ENCODE data around the gene ISG15. TPM values are rescaled to one million over a fixed set of nuclear protein-coding genes. Genes with fewer than 3 reads are reported as not detected.
A peak's percentile ranks its signal among the peaks of the same experiment; 100 is the strongest.

Gene ISG15
- total RNA-seq, 1 experiment from 2014 or later, result 165 TPM

DNA sequence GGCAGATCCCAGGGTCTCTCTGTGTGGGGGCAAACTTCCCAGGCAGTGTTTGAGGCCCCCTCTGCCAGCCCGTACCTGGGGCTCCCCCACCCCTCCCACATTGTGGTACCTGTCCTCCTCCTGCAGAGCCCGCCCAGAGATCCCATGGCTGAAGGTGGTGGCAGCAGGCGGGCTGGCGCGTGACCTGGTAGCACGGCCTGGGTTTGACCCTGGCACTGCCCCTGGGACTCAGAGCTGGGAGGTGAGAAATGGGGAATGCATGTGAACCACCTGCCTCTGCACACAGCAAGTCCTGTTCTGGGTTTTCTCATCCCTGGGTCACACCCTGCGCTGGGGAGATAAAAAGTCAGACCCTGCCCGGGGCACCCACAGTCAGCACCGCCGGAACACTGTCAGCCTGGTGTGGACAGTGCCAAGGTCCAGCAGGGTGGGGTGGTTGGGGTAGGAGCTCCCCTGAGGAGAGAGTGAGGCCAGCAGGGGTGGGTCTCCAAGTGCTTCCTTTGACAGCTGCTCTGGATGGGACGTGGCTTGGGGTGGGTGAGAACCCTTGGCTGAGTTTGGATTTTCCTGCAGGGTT lies 18.4 kb downstream of the ISG15 start:
- Mint-ChIP-seq H3K4me1 (ENCODE audit: low read depth, unreplicated experiment) (no peaks in the 10 kb centered on the region), H3K27me3 (ENCODE audit: unreplicated experiment) (no peaks in the 10 kb centered on the region), H3K9me3 (ENCODE audit: low read depth, unreplicated experiment) (no peaks in the 10 kb centered on the region), H3K4me3 (ENCODE audit: low read depth, unreplicated experiment) (no peak overlapping the region), H3K36me3 (ENCODE audit: insufficient read depth, unreplicated experiment) (peaks cover 30% of the 10 kb centered on the region), H3K27ac (ENCODE audit: unreplicated experiment) (peak overlapping the region; percentile 17)
- intact Hi-C loops (cut with micrococcal nuclease; ENCODE audit: unreplicated experiment), result no loop called here
- TF ChIP-seq, protein P1, sequence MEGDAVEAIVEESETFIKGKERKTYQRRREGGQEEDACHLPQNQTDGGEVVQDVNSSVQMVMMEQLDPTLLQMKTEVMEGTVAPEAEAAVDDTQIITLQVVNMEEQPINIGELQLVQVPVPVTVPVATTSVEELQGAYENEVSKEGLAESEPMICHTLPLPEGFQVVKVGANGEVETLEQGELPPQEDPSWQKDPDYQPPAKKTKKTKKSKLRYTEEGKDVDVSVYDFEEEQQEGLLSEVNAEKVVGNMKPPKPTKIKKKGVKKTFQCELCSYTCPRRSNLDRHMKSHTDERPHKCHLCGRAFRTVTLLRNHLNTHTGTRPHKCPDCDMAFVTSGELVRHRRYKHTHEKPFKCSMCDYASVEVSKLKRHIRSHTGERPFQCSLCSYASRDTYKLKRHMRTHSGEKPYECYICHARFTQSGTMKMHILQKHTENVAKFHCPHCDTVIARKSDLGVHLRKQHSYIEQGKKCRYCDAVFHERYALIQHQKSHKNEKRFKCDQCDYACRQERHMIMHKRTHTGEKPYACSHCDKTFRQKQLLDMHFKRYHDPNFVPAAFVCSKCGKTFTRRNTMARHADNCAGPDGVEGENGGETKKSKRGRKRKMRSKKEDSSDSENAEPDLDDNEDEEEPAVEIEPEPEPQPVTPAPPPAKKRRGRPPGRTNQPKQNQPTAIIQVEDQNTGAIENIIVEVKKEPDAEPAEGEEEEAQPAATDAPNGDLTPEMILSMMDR (IDR thresholded peaks at IDR 0.05; ENCODE audit: unreplicated experiment), result no peak
- CTCF ChIA-PET, result no interaction called here
- DNase-seq, result no peak
- no TSS peak for BruUV-seq (replicated peaks)

DNA sequence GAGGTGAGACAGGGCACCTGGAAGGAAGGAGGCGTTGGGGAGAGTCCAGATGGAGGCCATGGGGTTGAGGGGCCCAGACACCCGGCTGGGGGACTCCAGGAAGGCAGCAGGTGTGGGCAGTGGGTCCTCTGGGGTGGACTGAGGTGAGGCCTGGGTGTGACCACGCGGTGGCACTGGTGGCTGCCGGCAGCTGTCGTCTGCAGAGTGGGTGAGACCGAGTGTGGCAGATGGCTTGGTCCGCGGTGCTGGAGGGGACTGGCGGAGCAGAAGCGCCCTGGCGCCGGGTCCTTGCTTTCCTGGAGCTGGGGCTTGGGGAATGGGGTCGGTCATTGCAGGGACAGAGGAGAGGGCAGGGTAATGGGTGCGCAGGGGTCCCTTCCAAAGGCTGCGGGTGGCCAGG lies 19.1 kb downstream of the ISG15 start:
- H3K36me3 Mint-ChIP-seq (ENCODE audit: insufficient read depth, unreplicated experiment), result peaks cover 31% of the 10 kb centered on the region
- no peaks in the 10 kb centered on the region for H3K9me3 Mint-ChIP-seq (ENCODE audit: low read depth, unreplicated experiment)
- TF ChIP-seq, protein P1 (IDR thresholded peaks at IDR 0.05; ENCODE audit: unreplicated experiment), result no peak
- BruUV-seq (replicated peaks), result no TSS peak
- CTCF ChIA-PET, result no interaction called here
- H3K27me3 Mint-ChIP-seq (ENCODE audit: unreplicated experiment), result no peaks in the 10 kb centered on the region
- intact Hi-C loops (cut with micrococcal nuclease; ENCODE audit: unreplicated experiment), result no loop called here
- H3K4me1 Mint-ChIP-seq (ENCODE audit: low read depth, unreplicated experiment), result no peaks in the 10 kb centered on the region
- H3K27ac Mint-ChIP-seq (ENCODE audit: unreplicated experiment), result peak overlapping the region; percentile 17
- DNase-seq, result no peak
- no peak overlapping the region for H3K4me3 Mint-ChIP-seq (ENCODE audit: low read depth, unreplicated experiment)

DNA sequence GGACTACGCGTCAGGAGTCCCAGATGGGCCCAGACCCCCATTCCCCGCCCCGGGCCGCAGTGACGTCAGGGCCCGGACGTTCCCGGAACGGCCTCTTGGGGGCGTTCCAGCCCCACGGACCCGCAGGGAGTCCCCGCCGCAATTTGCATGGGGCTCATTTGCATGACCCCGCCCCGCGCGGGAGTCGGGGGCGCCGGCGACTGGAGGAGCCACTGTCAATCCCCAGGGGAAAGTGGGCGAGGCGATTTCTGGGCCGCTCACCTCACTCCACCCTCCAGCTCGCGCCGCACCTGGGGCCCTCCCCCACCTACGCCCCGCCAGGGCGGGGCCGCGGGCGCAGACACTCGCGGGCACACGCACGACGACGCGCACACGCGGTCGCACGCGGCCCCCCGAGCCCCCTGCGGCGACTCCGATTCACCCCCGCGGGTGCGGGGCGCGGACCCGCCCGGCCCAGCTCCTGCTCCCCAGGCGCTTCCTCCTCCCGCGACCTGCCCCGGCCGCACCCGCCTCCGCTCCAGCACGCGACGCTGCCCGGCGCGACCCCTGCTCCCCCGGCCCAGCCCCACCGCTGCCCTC lies 19.8 kb downstream of the ISG15 start:
- peaks cover 31% of the 10 kb centered on the region for H3K36me3 Mint-ChIP-seq (ENCODE audit: insufficient read depth, unreplicated experiment)
- TF ChIP-seq, protein P1 (IDR thresholded peaks at IDR 0.05; ENCODE audit: unreplicated experiment), result no peak
- H3K27me3 Mint-ChIP-seq (ENCODE audit: unreplicated experiment), result no peaks in the 10 kb centered on the region
- H3K27ac Mint-ChIP-seq (ENCODE audit: unreplicated experiment), result no peak overlapping the region
- no peak for DNase-seq
- intact Hi-C loops (cut with micrococcal nuclease; ENCODE audit: unreplicated experiment), result no loop called here
- no peaks in the 10 kb centered on the region for H3K9me3 Mint-ChIP-seq (ENCODE audit: low read depth, unreplicated experiment)
- no peaks in the 10 kb centered on the region for H3K4me1 Mint-ChIP-seq (ENCODE audit: low read depth, unreplicated experiment)
- no TSS peak for BruUV-seq (replicated peaks)
- CTCF ChIA-PET, result no interaction called here
- H3K4me3 Mint-ChIP-seq (ENCODE audit: low read depth, unreplicated experiment), result no peak overlapping the region

DNA sequence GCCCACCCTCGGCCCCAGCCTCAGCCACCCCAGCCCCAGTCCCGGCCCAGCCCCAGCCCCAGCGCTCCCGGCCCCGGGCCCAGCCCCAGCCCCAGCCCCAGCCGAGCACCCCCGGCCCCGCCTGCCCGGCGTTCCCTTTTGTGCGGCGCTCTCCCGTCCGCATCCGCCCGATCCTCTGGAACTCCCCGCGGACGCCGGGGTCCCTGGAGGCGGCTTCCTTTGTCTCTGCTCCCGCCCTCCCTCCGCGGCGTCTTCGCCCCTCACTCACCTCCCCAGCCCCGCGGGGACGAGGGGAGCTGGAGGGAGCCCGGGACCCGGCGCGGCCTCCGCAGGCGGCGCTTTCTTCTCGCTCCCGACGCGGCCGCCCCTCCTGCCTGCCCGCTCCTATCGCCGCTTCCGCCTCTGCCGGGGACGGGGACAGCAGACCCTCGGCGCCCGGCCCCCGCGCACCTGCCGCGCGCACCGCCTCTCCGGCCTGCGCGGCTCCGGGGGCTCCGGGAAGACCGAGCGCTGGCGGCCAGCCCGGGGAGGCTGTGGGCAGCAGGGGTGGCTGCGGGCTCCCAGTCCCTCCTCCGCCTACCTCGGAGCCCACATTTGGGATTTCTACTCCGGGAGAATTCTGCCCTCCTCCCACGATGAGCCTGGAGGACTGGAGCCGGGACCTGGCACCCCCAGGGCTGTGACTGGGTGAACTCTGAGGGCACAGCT lies 20.6 kb downstream of the ISG15 start:
- no peak for DNase-seq
- Mint-ChIP-seq H3K4me3 (ENCODE audit: low read depth, unreplicated experiment) (no peak overlapping the region), H3K27me3 (ENCODE audit: unreplicated experiment) (no peaks in the 10 kb centered on the region), H3K27ac (ENCODE audit: unreplicated experiment) (no peak overlapping the region), H3K9me3 (ENCODE audit: low read depth, unreplicated experiment) (no peaks in the 10 kb centered on the region), H3K4me1 (ENCODE audit: low read depth, unreplicated experiment) (no peaks in the 10 kb centered on the region), H3K36me3 (ENCODE audit: insufficient read depth, unreplicated experiment) (peaks cover 36% of the 10 kb centered on the region)
- intact Hi-C loops (cut with micrococcal nuclease; ENCODE audit: unreplicated experiment), result no loop called here
- TF ChIP-seq, protein P1 (IDR thresholded peaks at IDR 0.05; ENCODE audit: unreplicated experiment), result no peak
- CTCF ChIA-PET, result no interaction called here
- BruUV-seq (replicated peaks), result no TSS peak

All from Calu3 (cell line).